ENCODE measurements around the gene AVEN.
"Not testable (repeated sequence)": the region's sequence is repeated elsewhere in the genome, so short reads cannot be mapped to it uniquely, and the experiment has no call there.

The AVEN gene

GRCh38 chr15:33846142-33846541, 192.9 kb downstream of the AVEN start:
- no peak for DNase-seq

DNA sequence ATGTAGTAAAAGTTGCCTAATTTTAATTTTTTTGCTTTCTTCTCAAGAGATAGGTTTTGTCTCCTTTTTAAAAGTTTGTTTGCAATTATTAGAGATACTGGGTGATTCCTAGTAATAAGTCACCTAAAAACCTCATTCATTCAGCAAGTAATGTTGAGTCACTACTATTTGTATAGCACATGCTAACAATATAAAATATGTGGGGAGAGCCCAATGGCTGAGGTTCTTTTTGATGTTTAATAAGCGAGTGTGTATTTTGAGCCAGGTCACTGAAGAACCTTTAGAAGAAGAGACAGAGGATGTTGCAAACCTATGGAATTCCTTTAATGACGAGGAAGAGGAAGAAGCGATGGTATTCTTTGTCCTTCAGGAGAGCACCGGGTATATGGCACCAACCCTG, 194.4 kb downstream of the AVEN start:
- DNase-seq: no peak

GRCh38 chr15:33844186-33844585, 194.8 kb downstream of the AVEN start:
- no peak for DNase-seq

DNA sequence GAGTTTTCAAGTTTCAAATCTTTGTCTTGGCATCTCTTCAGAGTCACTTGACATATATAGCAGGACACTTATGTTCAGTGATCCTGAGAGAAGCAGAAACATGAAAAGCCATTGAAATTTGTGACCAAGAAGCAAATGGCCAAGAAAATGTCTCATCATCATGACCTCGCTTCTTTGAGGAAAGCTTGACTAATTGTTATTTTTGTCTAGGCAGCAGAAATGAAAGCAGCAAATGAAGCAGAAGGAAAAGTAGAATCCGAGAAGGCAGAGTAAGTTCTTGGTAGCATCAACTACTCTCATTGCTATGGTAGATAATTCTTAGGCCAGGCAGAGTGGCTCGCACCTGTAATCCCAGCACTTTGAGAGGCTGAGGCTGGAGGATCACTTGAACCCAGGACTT, 198.4 kb downstream of the AVEN start:
- no peak for DNase-seq

- DNase-seq: no peak
These were observed 199.5 kb downstream of the AVEN start for GRCh38 chr15:33839540-33839939.

DNA sequence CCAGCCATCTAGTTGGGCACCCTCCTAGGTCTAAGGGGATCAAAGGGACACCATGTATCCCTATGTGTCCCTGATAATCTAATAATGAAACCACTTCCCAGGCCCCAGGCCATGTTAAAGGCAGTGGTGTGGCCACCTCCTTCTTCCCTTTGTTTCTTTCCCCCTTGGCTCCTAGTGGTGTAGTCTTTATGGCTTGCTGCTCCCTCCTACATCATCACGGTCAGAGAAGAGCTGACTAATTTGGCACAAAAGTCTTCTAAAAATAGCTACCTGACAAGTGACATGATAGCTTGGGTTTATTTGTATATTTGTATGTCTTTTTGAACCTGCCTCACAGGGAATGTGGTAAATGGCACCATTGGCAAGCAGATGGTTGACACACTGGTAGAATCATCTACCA, 201.7 kb downstream of the AVEN start:
- DNase-seq: no peak

DNA sequence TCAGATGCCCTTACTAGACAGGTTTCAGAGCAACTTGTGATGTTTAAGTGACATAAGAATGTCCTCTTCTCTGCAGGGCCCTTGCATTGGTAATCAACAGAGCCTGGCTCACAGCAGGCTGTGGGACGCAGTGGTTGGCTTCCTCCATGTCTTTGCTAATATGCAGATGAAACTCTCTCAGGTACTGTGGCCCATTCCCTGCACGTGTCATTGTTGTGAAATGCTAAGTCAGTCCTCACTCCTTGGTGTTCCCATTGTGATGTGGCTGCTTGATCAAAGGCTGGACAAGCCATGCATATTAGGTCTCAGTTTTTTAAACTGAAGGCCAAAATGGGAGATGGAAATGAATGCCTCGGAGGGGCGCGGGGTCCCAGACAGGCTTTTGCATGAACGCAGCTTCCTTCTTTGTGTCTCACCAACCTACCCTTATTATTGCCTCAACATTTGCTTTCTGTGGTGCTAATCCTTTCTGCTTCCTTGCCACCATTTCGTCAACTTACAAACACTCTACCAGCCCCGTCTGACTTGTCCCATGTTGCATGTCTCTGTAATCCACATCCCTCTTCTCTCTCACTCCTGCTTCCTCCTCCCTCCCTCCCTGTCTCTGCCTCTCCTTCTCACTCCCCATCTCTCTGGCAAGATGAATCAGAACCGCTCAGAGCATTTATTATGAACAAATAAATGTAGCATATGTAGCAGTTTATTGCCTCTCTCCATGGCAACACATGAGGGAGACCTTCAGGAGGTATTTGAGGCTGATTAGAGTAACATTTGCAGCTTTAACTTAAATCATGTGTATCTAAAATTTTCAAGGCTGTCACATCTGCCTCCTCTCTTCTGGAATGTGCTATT, 203.9 kb downstream of the AVEN start:
- DNase-seq: no peak

DNA sequence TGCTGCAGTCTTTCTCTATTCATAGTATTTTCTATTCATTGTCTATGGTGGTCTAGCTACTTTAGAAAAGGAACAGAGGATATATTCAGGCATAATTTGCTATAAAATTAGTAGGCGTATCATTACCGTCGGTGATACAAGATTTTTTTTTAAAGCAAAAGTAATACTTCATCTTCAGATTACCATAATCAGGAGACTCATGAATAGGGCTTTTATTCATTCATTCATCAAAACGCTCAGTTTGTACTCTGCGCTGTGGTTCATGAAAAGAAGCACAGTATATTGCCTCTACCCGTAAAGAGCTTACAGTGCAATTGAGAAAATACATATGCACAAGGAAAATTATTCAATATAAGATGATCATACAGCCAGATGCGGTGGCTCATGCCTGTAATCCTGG, 207.4 kb downstream of the AVEN start:
- DNase-seq: no peak

- DNase-seq: no peak
These were observed 208.7 kb downstream of the AVEN start for GRCh38 chr15:33830351-33830750.

DNA sequence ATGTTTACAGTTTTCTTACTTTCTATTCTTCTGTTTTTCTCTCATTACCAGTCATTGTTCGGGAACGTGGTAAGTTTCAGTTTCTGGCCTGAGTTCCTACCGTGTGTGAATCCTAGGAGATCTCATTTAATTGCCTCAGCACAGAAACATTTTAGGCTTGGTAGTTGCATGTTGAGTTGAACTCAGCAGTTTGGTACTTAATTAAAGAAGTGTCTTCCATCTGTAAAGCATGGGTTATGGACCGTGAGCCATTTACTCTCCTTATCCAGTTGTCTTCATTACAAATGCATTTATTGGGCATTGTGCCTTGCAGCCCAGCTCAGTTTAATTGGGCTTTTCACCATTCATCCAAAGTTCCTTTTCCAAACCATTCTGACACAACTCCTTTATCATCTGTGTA, 212.8 kb downstream of the AVEN start:
- no peak for DNase-seq

GRCh38 chr15:33825453-33825852, 213.6 kb downstream of the AVEN start:
- no peak for DNase-seq

DNA sequence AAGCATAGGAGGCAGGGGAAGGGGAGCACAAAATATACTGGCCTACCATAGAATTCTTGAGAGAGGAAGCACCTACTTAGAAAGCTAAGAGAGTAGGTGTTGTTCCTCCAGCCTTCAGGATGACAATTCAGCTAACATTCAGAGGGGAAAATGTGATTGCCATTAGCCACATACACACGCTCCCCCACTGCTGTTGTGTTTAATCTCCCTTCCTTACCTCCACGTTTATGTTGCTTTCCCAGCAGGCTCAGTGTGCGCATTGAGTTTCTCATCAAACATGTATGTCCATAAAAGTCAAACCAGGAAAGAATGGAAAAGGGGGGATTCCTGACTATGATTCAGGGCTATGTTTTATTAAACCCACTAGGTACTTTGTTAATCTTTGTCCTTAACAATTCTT, 215.9 kb downstream of the AVEN start:
- no peak for DNase-seq

DNA sequence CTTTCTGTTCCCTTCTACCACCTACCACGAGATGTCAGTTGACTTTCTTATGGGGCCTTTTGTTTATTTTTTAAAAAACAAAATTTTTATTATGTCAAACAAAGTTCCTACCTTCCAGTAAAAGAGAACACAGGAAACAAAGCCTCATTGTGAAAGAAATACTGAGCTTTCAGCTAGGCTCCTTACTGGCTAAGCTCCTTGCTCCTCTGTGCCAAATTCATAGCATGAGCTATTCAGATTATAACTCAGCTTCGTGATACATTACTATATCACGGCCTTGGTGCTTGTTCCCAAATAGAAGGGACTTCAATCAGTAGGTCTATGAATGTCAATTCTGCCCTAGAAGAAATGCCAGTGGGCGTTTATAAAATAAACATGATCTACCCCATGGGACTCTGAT, 216.5 kb downstream of the AVEN start:
- DNase-seq: no peak

- DNase-seq: not testable (repeated sequence)
These were observed 219.5 kb downstream of the AVEN start for GRCh38 chr15:33819499-33819898.
